GM23338 (cell line): ENCODE data around the gene DIAPH1. TPM values are rescaled to one million over a fixed set of nuclear protein-coding genes. Genes with fewer than 3 reads are reported as not detected.

Experiments used
- ATAC-seq: fragments of 200-7000 bp; cut with Tn5 transposase; 3 replicates; pipeline ENCODE4 v1.9.1; 2020
- DNase-seq: peaks from one replicate; pipeline ENCODE4 v3.0.0-alpha.2; 2015; ENCODE audit warnings: low spot score
- H2AFZ ChIP-seq: fragments of 200-600 bp; sonication (generic); 2 replicates; pipeline ENCODE4 v1.8.0; 2016; ENCODE audit warnings: antibody characterized with exemption, mild to moderate bottlenecking, moderate library complexity
- H3F3A ChIP-seq: fragments of 200-600 bp; sonication (generic); replicated peaks from 2 replicates; pipeline ENCODE4 v1.8.0; 2017; ENCODE audit warnings: antibody characterized with exemption, mixed run types, low read depth
- H3K27ac ChIP-seq: fragments of 200-600 bp; sonication (generic); 2 replicates; pipeline ENCODE4 v1.6.1; 2016; ENCODE audit warnings: low read depth
- H3K27me3 ChIP-seq: fragments of 200-600 bp; sonication (generic); 2 replicates; pipeline ENCODE4 v1.8.0; 2016; ENCODE audit warnings: mild to moderate bottlenecking, mixed run types, moderate library complexity; ENCODE audit not compliant: insufficient read depth
- H3K36me3 ChIP-seq: fragments of 200-600 bp; sonication (generic); 2 replicates; pipeline ENCODE4 v1.8.0; 2016; ENCODE audit warnings: mild to moderate bottlenecking; ENCODE audit not compliant: insufficient read depth
- H3K4me1 ChIP-seq: fragments of 200-600 bp; sonication (generic); 2 replicates; pipeline ENCODE4 v1.8.0; 2016; ENCODE audit warnings: mild to moderate bottlenecking, moderate library complexity; ENCODE audit not compliant: insufficient read depth
- H3K4me2 ChIP-seq: fragments of 200-600 bp; sonication (generic); 2 replicates; pipeline ENCODE4 v1.7.1; 2017; ENCODE audit warnings: mixed run types
- H3K4me3 ChIP-seq: fragments of 200-600 bp; sonication (generic); 2 replicates; pipeline ENCODE4 v1.6.1; 2016; ENCODE audit warnings: mixed run types
- H3K79me2 ChIP-seq: fragments of 200-600 bp; sonication (generic); replicated peaks from 2 replicates; pipeline ENCODE4 v1.8.0; 2017; ENCODE audit warnings: mild to moderate bottlenecking; ENCODE audit not compliant: insufficient read depth
- H3K9me2 ChIP-seq: fragments of 200-600 bp; sonication (generic); 2 replicates; pipeline ENCODE4 v1.8.0; 2017; ENCODE audit not compliant: insufficient read depth
- H4K20me1 ChIP-seq: fragments of 200-600 bp; sonication (generic); replicated peaks from 2 replicates; pipeline ENCODE4 v1.8.0; 2017; ENCODE audit warnings: mild to moderate bottlenecking; ENCODE audit not compliant: insufficient read depth
- H3K27ac Mint-ChIP-seq: 2 replicates; pipeline ENCODE4 v1.8.0; 2020; ENCODE audit warnings: inconsistent platforms, mild to moderate bottlenecking, moderate library complexity, mixed read lengths
- H3K27me3 Mint-ChIP-seq: 3 replicates; pipeline ENCODE4 v1.8.0; 2022; ENCODE audit warnings: low read depth, mild to moderate bottlenecking, moderate library complexity, mixed read lengths, inconsistent platforms; ENCODE audit not compliant: insufficient read depth, poor library complexity
- H3K36me3 Mint-ChIP-seq: 3 replicates; pipeline ENCODE4 v1.8.0; 2021; ENCODE audit warnings: low read depth, mild to moderate bottlenecking, inconsistent platforms, moderate library complexity, mixed read lengths
- H3K4me1 Mint-ChIP-seq: 3 replicates; pipeline ENCODE4 v1.8.0; 2020; ENCODE audit warnings: mild to moderate bottlenecking, inconsistent platforms, mixed read lengths
- H3K4me3 Mint-ChIP-seq: 3 replicates; pipeline ENCODE4 v1.8.0; 2021; ENCODE audit warnings: moderate library complexity, mild to moderate bottlenecking, inconsistent platforms, mixed read lengths
- H3K9me3 Mint-ChIP-seq: 3 replicates; pipeline ENCODE4 v1.8.0; 2020; ENCODE audit warnings: moderate library complexity, mild to moderate bottlenecking, inconsistent platforms, mixed read lengths
- CREB1 ChIP-seq: fragments of 250-450 bp; sonication (Bioruptor Pico); IDR thresholded peaks from 2 replicates; pipeline ENCODE4 v1.5.0; 2020; ENCODE audit warnings: low read depth, mild to moderate bottlenecking, moderate library complexity
- CTCF ChIP-seq, 2 experiments: fragments of 200-600 bp in 1 of 2; sonication (generic) in 1 of 2; conservative IDR thresholded peaks; 2 replicates each; pipeline versions ENCODE4 v1.5.1 to v1.6.1; 2016 to 2017; ENCODE audit warnings: antibody characterized with exemption in 2 of 2, low read depth in 2 of 2, mild to moderate bottlenecking in 2 of 2, moderate library complexity in 1 of 2
- ETS1 ChIP-seq: IDR thresholded peaks from 2 replicates; pipeline ENCODE4 v1.6.1; 2016; ENCODE audit warnings: antibody characterized with exemption
- EZH2 ChIP-seq: fragments of 200-600 bp; sonication (generic); IDR thresholded peaks from one replicate; pipeline ENCODE4 v1.8.0; 2017; ENCODE audit warnings: antibody characterized with exemption, mild to moderate bottlenecking, low read depth; ENCODE audit not compliant: unreplicated experiment
- EZH2phosphoT487 ChIP-seq: fragments of 200-600 bp; sonication (generic); IDR thresholded peaks from one replicate; pipeline ENCODE4 v1.8.1; 2018; ENCODE audit warnings: antibody characterized with exemption; ENCODE audit not compliant: unreplicated experiment
- JUNB ChIP-seq: IDR thresholded peaks from one replicate; pipeline ENCODE4 v1.6.1; 2016; ENCODE audit warnings: antibody characterized with exemption; ENCODE audit not compliant: unreplicated experiment
- NANOG ChIP-seq: IDR thresholded peaks from 2 replicates; pipeline ENCODE4 v1.6.1; 2016; ENCODE audit warnings: antibody characterized with exemption, borderline replicate concordance
- POLR2AphosphoS5 ChIP-seq: IDR thresholded peaks from 2 replicates; pipeline ENCODE4 v1.6.1; 2016; ENCODE audit warnings: antibody characterized with exemption, low read depth
- REST ChIP-seq: IDR thresholded peaks from one replicate; pipeline ENCODE4 v1.6.1; 2018; ENCODE audit warnings: antibody characterized with exemption; ENCODE audit not compliant: unreplicated experiment
- STAT1 ChIP-seq: IDR thresholded peaks from one replicate; pipeline ENCODE4 v1.6.1; 2016; ENCODE audit warnings: antibody characterized with exemption; ENCODE audit not compliant: unreplicated experiment
- ZNF114 ChIP-seq: fragments of 250-450 bp; sonication (Bioruptor Pico); IDR thresholded peaks from 2 replicates; pipeline ENCODE4 v1.5.0; 2020; ENCODE audit warnings: mild to moderate bottlenecking, moderate library complexity
- ZNF331 ChIP-seq: fragments of 250-450 bp; sonication (Bioruptor Pico); IDR thresholded peaks from 2 replicates; pipeline ENCODE4 v1.5.0; 2020; ENCODE audit warnings: low read depth, mild to moderate bottlenecking, moderate library complexity
- ZNF462 ChIP-seq: fragments of 250-450 bp; sonication (Bioruptor Pico); IDR thresholded peaks from 2 replicates; pipeline ENCODE4 v1.5.0; 2020; ENCODE audit warnings: mild to moderate bottlenecking, moderate library complexity
- polyA plus RNA-seq: library from polyadenylated mRNA; unstranded; fragments of >200 nt; fragmentation: Nextera tagmentation; extraction: Ambion mirVana; gene quantifications from 2 replicates; pipeline ENCODE4 v1.2.1, GENCODE V29; 2016
- total RNA-seq: library from RNA; depleted of rRNA; stranded (reverse); fragments of >200 nt; shearing (Covaris generic); gene quantifications from 2 replicates; pipeline ENCODE4 v1.2.3, GENCODE V29; 2014

The DIAPH1 gene
- total and polyA plus RNA-seq, 2 experiments from 2014 or later: 42.9 to 104 TPM

- H3K4me1 Mint-ChIP-seq: peaks cover 14% of the 10 kb centered on the region
- Histone ChIP-seq H3K4me2 (no peak overlapping the region), H3K9me2 (no peaks in the 10 kb centered on the region), H3K27me3 (no peaks in the 10 kb centered on the region), H2AFZ (no peak overlapping the region), H4K20me1 (no peaks in the 10 kb centered on the region), H3K36me3 (peaks cover 29% of the 10 kb centered on the region), H3F3A (0 out of 2 replicates have a peak, but pooled peaks cover 3% of the 10 kb centered on the region), H3K79me2 (no peaks in the 10 kb centered on the region), H3K27ac (no peak overlapping the region), H3K4me1 (no peaks in the 10 kb centered on the region), H3K4me3 (no peak overlapping the region)
- no peak overlapping the region for H3K4me3 Mint-ChIP-seq
- peaks cover 14% of the 10 kb centered on the region for H3K27me3 Mint-ChIP-seq
- H3K9me3 Mint-ChIP-seq: no peaks in the 10 kb centered on the region
- TF ChIP-seq EZH2phosphoT487 (no peak), JUNB (no peak), ZNF331 (CRISPR knock-in tag) (no peak), ZNF462 (CRISPR knock-in tag) (no peak), NANOG (no peak), ZNF114 (no peak), CTCF (conservative IDR thresholded peaks at IDR 0.05; ENCODE audit: low read depth in 2 of 2) (no peak), EZH2 (no peak), REST (no peak), ETS1 (no peak), POLR2AphosphoS5 (no peak), CREB1 (CRISPR knock-in tag) (no peak), STAT1 (no peak)
- peaks cover 61% of the 10 kb centered on the region for H3K36me3 Mint-ChIP-seq
- DNase-seq (no peak), ATAC-seq (no peak)
- no peak overlapping the region for H3K27ac Mint-ChIP-seq
Observed at GRCh38 chr5:141665995-141666940, 47.5 kb upstream of the DIAPH1 start.
